Measurements from ENCODE around the gene FBN3.
A peak's percentile ranks its signal among the peaks of the same experiment; 100 is the strongest.
"Not testable (repeated sequence)": the region's sequence is repeated elsewhere in the genome, so short reads cannot be mapped to it uniquely, and the experiment has no call there.

Gene FBN3

DNA sequence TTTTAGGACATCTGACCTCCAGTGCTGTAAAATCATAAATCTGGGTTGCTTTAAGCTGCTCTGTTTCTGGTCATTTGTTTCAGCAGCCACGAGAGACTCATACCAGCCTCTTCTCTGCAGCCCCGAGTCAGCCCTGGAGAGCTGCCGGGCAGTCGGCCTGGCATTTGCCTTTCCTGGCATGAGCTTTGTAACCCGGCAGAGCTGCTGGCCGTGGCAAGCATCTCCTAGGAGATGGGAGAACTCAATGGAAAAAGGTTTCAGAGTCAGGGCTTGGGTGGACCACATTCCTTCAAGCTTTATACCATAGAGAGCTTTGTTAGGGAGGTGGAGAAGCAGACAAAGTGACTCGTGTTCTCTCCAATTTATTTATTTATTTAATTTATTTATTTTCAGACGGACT is 118.4 kb downstream of the FBN3 start:
- no peak for DNase-seq (ENCODE audit: insufficient read length, low spot score)
- FAIRE-seq, result no peak

DNA sequence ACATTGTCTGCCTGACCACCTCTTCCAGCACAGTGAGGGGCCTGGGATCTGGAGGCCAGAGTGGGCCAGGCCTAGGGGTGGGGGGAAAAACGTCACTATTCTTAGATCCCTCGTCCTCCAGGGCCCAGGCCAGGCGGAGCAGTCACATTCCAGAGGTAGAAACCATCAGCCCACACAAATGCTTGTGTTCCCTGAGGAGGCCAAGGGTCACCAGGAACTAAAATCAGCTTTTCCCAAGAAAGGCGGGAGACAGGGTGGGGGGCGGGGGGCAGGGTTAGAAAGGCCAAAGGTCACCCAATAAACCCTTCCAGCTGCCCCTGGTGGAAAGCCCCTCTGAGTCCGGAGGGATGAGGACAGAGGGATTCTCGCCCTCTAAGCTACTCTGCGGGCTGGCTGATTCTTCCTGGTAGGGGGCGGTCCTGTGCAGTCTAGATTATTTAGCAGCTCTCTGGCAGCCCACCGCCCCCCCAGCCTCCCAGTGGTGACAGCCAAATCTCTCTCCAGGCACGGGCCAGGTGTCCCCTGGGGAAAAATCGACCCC is 120.4 kb downstream of the FBN3 start:
- DNase-seq (ENCODE audit: insufficient read length, low spot score) (no peak), FAIRE-seq (no peak)

DNA sequence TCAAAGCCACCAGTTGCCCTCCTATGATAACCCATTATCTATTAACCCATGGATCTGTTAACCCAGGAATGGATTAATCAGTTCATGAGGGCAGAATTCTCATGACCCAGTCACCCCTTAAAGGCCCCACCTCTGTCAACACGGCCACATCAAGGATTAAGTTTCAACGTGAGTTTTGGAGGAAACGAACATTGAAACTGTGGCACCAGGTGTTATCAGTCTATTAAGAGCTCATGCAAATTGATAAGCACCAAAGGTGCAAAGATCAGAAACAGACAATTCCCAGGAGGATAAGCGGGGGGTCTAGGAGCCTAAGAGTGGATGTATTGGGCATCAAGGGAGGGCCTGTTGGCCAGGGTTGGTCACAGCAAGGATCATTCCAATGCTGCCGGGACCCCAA is 124.1 kb downstream of the FBN3 start:
- no peak for FAIRE-seq
- DNase-seq (ENCODE audit: insufficient read length, low spot score), result no peak

DNA sequence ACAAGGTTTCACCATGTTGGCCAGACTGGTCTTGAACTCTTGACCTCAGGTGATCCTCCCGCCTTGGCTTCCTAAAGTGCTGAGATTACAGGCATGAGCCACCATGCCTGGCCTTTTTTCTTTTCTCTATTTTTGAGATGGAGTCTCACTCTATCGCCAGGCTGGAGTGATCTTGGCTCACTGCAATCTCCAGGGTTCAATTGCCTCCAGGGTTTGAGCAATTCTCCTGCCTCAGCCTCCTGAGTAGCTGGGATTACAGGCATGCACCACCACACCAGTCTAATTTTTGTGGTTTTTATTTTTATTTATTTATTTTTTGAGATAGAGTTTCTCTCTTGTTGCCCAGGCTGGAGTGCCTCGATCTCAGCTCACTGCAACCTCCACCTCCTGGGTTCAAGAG is 125.1 kb downstream of the FBN3 start:
- FAIRE-seq; DNase-seq (ENCODE audit: insufficient read length, low spot score): not testable (repeated sequence)

DNA sequence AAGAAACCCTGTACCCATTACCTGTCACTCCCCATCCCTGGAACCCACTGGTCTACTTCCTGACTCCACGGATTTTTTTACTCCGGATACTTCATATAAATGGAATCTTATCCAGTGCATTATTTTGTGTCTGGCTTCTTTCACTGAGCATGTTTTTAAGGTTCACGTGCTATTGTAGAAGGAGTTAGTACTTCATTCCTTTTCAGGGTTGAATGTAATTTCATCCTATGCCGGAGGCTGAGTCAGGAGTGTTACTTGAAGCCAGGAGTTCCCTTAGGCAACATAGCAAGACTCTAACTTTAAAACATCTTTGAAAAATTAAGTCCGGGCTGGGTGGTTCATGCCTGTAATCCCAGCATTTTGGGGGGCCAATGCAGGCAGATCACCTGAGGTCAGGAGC is 126.0 kb downstream of the FBN3 start:
- FAIRE-seq (no peak), DNase-seq (ENCODE audit: insufficient read length, low spot score) (no peak)

DNA sequence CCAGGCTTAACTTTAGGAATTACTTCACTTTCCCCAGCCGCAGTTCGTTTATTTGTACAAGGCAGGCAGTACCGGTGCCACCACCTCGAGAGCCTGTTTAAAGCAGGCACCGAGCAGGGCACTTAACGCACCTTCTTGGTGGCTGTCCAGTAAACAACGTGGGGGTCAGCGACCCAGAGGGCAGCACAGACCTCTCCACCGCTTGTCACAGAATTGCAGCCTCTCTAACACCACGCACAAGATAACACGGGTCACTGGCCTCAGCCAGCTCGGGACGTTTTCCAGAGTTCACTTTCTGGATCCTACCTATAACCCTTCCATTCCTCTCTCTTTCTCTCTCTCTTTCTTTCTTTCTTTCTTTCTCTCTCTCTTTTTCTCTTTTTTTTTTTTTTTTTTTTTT is 127.1 kb downstream of the FBN3 start:
- FAIRE-seq, result no peak
- DNase-seq (ENCODE audit: insufficient read length, low spot score), result no peak

DNA sequence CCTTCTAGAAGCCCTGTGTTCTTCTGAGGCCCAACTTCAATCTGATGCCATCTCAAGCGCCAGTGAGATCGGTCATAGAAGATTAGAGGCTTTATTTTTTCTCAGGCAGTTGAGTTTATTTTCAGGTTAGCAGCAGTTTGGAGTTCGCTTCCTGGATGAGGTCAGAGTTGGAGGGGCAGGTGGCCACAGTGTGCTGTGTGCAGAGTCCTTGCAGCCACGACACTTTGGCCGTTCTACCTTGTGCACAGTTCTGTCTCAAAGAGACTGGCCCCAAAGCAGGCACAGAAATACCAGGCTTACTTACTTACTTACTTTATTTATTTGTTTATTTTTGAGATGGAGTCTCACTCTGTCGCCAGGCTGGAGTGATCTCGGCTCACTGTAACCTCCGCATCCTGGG is 128.0 kb downstream of the FBN3 start:
- no peak for DNase-seq (ENCODE audit: insufficient read length, low spot score)
- FAIRE-seq, result no peak

DNA sequence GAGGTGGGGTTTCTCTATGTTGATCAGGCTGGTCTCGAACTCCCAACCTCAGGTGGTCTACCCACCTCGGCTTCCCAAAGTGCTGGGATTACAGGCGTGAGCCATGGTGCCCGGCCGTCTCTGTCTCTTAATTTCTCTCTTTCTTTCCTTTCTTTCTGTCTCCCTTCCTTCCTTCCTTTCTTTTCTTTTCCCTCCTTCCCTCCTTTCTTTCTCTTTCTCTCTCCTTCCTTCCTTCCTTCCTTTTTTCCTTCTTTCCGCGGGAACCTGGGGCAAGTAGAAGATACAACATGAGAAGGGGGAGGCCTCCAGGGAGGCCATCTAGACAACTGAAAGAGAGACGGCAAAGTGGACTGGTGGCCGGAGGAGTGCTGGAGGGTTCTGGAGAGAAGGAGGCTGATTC is 128.7 kb downstream of the FBN3 start:
- no peak for FAIRE-seq
- DNase-seq (ENCODE audit: insufficient read length, low spot score), result no peak

DNA sequence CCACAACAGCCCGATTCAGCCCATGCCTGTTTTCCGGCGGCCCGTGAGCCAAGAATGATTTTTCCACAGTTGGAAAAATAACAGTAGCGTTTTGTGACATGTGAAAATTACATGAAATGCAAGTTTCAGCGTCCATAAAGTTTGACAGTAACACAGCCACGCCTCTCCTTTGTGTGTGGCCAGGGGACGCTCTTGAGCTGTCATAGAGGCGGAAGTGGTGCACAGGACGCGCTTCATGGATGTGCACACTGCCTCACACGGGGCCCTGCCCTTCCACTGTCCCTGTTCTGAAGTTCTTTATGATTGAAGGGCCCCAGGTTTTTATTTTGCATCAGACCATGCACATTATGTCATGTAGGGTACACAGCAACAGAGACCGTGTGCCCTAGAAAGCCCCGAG is 131.6 kb downstream of the FBN3 start:
- FAIRE-seq (peak; percentile 74), DNase-seq (ENCODE audit: insufficient read length, low spot score) (peak; percentile 52)

Data from GM19239 (cell line).